ENCODE results near the gene FADS2.
"Not testable (repeated sequence)": the region's sequence is repeated elsewhere in the genome, so short reads cannot be mapped to it uniquely, and the experiment has no call there.

FADS2 gene

GRCh38 chr11:61868571-61869428 is 40.7 kb downstream of the FADS2 start:
- no peak for DNase-seq (ENCODE audit: low read depth)

- no peak for DNase-seq (ENCODE audit: low read depth)
Observed at GRCh38 chr11:61869429-61869707, 41.3 kb downstream of the FADS2 start.

DNA sequence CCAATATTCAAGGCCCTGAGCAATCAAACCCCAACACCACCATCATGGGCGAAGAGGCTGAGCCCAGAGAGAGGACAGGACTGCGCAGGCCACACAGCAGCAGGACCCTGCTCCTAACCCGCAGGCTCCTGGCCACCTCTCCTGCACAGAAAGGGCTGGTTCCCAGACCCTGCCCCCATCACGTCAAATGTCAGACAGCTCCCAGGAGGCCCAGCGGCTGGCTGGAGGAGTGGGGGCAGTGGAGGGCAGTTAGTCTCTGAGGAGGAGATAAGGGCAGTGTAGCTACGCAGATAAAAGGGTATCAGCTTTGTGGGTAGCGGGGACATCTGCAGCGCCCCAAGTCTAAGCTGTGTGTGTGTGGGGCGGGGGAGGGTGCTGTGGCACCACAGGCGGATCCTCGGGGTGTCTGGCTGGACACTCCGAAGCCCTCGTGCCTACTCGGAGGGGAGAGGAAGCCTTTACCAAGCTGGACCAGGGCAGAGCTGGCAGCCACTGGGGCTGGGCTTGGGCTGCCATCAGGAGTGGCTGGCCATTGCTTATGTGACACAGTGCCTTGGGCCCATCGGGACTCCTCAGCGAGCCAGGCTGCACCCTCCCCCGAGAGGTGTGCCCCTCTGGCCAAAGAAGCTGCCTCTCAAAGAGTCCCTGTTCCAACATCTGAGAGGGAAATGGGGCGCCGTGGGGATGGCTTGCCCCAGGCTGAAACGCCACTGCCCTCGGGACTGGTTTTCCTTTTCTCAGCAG is 41.8 kb downstream of the FADS2 start:
- DNase-seq (ENCODE audit: low read depth): no peak

DNA sequence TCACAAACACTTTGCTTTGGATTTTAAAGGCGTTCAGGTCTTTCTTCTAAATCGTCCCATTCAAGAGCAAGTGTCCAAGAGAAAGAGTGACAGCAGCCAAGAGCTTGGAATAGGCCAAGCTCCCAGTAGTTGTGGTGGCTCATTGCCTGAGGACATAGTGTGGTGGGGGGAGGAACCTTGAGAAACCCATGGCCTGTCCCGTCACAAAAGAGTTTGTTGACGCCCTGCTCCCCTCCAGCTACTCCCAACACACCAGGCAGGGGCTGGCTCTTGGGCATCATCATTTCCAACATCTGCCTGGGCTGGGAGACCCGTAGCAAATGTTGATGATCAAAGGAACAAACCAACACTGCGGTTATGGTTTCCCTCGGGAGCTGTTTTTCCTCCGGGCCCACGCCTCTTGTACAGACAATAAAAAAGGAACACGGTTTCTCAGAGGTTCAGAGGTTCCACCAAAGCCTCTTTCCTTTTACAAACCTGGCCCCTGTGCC is 42.5 kb downstream of the FADS2 start:
- DNase-seq (ENCODE audit: low read depth): no peak

DNA sequence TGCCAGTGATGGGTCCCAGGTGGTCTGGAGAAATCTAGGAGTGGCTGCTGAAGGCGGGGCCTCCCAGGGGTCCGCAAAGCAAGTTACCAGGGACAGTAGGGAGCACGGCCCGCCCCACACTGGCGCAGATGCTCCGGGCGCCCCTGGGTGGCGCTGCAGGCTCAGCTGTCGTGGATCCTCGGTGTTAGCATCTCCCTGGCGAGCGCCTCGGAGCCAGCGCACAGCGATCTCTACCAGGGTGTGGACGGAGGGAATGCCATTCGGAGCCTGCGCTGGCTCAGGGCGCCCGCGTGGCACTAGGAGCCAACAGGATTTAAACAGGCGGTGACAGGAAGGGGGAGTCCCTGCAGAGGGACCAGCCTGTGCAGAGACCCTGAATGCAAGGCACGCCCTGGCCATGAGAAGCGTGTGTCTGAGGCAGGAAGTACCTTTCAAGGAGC is 43.1 kb downstream of the FADS2 start:
- no peak for DNase-seq (ENCODE audit: low read depth)

GRCh38 chr11:61872935-61873565 is 45.0 kb downstream of the FADS2 start:
- DNase-seq (ENCODE audit: low read depth): no peak

DNA sequence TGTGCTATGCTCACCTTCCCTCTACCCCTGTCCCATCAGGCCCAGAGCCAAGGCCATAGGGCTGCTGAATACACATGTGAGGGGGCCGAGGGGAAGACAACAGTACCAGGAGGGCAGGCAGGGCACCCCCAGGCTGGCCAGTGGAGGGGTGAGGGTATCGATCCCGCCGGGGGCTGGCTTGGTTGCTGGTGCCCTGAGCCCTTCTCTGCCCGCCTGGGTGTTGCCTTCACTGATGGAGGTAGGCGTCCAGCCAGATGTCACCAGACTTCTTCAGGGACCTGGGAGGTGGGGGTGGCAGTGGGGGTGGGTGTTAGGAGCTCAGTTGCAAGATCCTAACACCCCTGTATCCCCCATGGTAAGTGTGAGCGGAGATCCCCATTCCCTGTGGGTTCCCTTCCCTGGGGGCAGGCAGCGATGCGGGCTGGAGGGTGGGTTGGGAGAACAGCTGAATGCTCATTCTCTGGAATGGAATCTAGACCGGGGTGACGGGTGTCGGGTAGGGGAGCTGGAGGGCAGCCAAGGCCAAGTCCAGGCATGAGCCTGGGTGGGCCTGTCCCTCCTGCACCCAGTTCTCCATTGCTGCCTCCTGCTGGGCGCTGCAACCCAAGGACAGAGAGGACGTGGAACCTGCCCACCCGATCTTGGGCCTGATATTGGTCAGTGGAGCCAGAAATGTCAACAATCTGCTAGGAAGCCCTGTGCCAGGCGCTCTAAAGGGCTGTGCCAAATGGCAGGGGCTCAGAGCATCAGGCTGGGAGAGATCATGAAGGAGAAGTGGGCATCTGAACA is 45.7 kb downstream of the FADS2 start:
- DNase-seq (ENCODE audit: low read depth): no peak

- no peak for DNase-seq (ENCODE audit: low read depth)
Observed at GRCh38 chr11:61874377-61874809, 46.3 kb downstream of the FADS2 start.

- DNase-seq (ENCODE audit: low read depth): no peak
Observed at GRCh38 chr11:61874853-61875252, 46.8 kb downstream of the FADS2 start.

DNA sequence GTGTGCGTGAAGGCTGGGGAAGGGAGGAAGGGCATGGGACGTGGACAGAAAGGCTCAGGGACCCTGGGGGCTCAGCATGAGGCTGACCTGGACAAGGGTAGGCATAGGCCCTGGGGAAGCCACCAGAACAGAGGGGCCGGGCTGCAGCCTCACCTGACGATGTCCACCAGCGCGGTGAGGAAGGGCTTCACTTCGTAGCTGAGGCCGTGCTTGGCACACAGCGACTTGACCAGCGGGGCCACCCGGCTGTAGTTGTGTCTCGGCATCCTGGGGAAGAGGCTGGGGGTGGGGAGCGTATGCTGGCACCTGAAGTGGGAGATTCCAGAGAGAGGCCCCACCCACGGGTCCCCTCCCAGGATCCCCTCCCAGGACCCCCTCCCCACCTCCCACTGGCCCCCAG is 47.6 kb downstream of the FADS2 start:
- DNase-seq (ENCODE audit: low read depth): no peak

DNA sequence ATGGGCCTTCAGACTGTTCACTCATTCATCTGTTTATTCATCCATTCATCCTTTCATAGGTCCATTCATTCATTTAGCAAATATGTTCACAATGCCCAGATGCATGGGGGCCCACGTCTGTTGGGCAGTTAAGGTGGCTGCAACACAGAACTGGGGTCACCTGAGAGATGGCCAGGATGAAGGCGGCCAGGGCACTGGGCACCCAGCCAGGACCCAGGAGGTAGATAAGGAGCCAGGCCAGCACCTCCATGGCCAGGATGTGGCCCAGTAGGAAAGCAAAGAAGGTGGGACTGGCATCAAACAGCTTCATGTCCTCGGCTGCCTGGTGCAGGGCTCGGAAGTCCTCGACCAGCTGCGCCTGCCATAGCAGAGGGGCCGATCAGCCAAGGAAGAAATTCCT is 51.1 kb downstream of the FADS2 start:
- DNase-seq (ENCODE audit: low read depth): no peak

DNA sequence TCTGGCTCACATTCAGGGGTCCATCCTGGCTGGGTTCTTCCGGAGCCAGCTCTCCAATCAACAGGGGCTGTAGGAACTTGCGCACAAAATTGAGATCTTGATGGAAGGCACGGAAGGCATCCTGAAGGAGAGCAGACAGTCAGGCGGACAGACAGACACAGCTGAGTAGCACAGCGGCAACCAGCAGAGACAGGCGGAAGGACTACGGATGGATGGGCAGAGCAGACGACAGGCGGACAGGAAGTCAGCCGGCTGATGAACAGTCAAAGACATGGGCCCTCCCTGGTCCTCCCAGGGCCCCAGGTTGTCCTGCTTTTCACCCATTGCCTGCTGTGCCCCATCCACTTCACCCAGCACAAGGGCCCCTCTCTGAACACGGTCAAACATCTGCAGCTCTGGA is 51.9 kb downstream of the FADS2 start:
- DNase-seq (ENCODE audit: low read depth): no peak

DNA sequence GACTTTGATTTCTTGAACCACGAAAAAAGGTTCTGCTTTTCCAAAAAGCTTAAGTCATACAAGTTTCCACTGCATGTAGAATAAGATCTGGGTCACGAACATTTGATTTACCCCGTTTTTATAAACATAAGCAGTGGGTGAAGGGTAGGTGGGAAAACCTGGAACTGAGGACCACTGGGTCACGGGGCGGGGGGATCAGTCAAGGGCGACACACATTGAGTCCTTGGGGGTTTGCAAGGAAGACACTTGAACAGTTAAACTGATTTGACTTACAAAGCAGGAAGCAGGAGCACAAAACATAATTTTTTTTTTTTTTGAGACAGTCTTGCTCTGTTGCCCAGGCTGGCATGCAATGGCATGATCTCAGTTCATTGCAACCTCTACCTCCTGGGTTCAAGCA is 52.4 kb downstream of the FADS2 start:
- no peak for DNase-seq (ENCODE audit: low read depth)

- DNase-seq (ENCODE audit: low read depth): no peak
Observed at GRCh38 chr11:61881397-61881796, 53.3 kb downstream of the FADS2 start.

GRCh38 chr11:61882267-61882666 is 54.2 kb downstream of the FADS2 start:
- not testable (repeated sequence) for DNase-seq (ENCODE audit: low read depth)

DNA sequence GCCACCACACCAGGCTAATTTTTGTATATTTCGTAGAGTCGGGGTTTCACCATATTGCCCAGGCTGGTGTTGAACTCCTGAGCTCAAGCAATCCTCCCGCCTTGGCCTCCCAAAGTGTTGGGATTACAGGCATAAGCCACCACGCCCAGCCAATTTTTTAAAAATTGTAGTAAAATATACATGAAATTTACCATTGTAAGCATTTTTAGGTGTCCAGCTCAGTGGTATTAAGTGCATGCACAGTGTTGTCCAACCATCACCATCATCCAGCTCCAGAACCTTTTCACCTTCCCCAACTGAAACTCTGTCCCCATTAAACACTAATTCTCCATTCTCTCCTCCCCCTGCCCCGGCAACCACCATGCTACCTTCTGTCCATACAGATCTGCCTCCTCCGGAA is 54.8 kb downstream of the FADS2 start:
- no peak for DNase-seq (ENCODE audit: low read depth)

DNA sequence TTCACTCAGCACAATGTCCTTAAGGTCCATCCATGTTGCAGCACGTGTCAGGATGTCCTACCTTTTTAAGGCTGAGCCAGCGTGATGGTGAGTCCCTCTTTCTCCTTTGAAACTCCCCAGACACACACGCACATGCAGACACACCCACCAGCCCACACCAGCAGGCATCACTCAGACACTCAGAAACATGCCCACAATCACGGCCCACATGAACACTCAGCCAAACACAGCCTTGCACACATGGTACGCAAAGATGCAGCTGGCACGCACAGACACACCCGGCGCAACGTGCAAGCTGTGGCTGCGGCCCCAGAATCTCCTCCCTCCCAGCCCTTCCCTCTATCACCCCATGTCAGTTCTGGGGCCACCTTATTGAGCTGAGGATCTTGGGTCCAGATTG is 55.2 kb downstream of the FADS2 start:
- no peak for DNase-seq (ENCODE audit: low read depth)

DNA sequence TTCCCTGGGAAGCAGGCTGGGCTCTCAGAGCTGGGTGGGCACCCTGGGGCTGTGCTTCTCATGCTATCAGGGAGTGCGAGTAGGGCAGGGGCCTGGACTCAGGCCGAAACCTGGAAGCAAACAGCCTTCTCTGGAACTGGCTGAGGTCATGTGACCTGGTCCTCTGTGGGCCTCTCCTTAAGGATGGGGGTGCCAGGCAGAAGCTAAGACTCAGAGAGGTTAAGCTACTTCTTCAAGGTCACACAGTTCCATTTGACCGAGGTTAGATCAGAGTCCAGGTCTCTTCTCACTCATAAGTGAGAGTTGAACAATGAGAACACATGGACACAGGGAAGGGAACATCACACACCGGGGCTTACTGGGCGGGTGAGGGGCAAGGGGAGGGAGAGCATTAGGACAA is 55.8 kb downstream of the FADS2 start:
- DNase-seq (ENCODE audit: low read depth): no peak

- no peak for DNase-seq (ENCODE audit: low read depth)
Observed at GRCh38 chr11:61885166-61885778, 57.2 kb downstream of the FADS2 start.

DNA sequence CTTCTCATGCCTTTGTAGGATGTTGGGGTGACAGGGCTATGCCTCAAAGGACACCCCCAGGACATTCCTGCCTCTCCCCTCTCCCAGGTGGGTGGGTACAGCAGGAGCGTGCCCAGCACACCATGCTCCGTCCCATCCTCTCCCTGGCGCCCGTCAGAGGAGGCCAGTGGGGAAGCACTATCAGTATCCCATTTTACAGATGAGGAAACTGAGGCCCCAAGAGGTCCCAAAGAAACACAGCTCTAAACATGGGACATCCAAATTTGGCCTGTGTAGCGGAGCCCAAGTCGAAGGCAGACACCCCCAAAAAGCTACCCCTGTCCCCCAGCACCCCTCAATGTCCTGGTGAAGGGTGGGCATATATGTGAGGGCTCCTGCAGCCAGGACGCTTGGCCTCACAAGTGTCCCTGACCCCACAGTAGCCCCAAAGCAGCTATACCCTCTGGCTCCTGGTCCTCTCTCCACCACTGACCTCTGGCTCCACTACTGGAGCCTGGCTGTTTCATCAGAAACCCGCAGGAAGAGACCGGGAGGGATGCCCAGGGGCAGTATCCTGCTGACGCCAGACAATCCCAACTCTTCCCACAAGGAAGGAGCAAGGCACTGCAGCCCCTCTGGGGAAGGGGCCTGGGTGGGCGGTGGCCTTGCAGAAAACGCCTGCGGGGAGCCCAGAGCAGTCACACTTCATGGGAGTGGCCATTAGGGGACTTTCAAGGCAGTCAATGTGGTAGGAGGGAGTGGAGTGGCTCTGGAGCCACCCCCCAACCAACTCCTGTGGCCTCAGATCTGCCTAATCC is 57.9 kb downstream of the FADS2 start:
- DNase-seq (ENCODE audit: low read depth): no peak

- no peak for DNase-seq (ENCODE audit: low read depth)
Observed at GRCh38 chr11:61886643-61887042, 58.5 kb downstream of the FADS2 start.

Data from HS-5 (cell line).